GM18526 (cell line): ENCODE measurements around the gene TMED10.

Source experiments
- POLR2A ChIP-seq: IDR thresholded peaks from 3 replicates; pipeline ENCODE4 v1.6.1; 2011; ENCODE audit not compliant: insufficient read length; ENCODE audit errors: extremely low read depth

TMED10 gene

GRCh38 chr14:75127903-75128595 is 48.4 kb downstream of the TMED10 start:
- TF ChIP-seq POLR2A, result no peak

- TF ChIP-seq POLR2A, result peak; percentile 94
Observed at GRCh38 chr14:75126679-75127473, 49.5 kb downstream of the TMED10 start, which contains the start of gene NEK9. Gene NEK9, minus strand, starts transcription at chr14:75127048. Its CDS starts 127 bp downstream, at chr14:75126921.

GRCh38 chr14:75126121-75126544 is 50.3 kb downstream of the TMED10 start:
- TF ChIP-seq POLR2A, result no peak

GRCh38 chr14:75125617-75126016 is 50.8 kb downstream of the TMED10 start:
- TF ChIP-seq POLR2A, result no peak

- TF ChIP-seq POLR2A, result no peak
Observed at GRCh38 chr14:75123991-75124390, 52.4 kb downstream of the TMED10 start.

- TF ChIP-seq POLR2A, result no peak
Observed at GRCh38 chr14:75121552-75121951, 54.9 kb downstream of the TMED10 start.

GRCh38 chr14:75120541-75121291 is 55.7 kb downstream of the TMED10 start:
- TF ChIP-seq POLR2A, result no peak

GRCh38 chr14:75119056-75119455 is 57.4 kb downstream of the TMED10 start:
- no peak for TF ChIP-seq POLR2A

- TF ChIP-seq POLR2A, result no peak
Observed at GRCh38 chr14:75113932-75114539, 62.4 kb downstream of the TMED10 start.

GRCh38 chr14:75109877-75110276 is 66.5 kb downstream of the TMED10 start:
- no peak for TF ChIP-seq POLR2A

- no peak for TF ChIP-seq POLR2A
Observed at GRCh38 chr14:75107186-75107585, 69.2 kb downstream of the TMED10 start.

- TF ChIP-seq POLR2A, result no peak
Observed at GRCh38 chr14:75101491-75101890, 74.9 kb downstream of the TMED10 start.

- TF ChIP-seq POLR2A, result no peak
Observed at GRCh38 chr14:75098682-75099081, 77.7 kb downstream of the TMED10 start.

- no peak for TF ChIP-seq POLR2A
Observed at GRCh38 chr14:75098212-75098611, 78.2 kb downstream of the TMED10 start.

GRCh38 chr14:75096959-75097358 is 79.5 kb downstream of the TMED10 start:
- TF ChIP-seq POLR2A, result no peak

- TF ChIP-seq POLR2A, result no peak
Observed at GRCh38 chr14:75095690-75096089, 80.7 kb downstream of the TMED10 start.

- no peak for TF ChIP-seq POLR2A
Observed at GRCh38 chr14:75094896-75095295, 81.5 kb downstream of the TMED10 start.
